ENCODE results near the gene HTT. TPM values are rescaled to one million over a fixed set of nuclear protein-coding genes. Genes with fewer than 3 reads are reported as not detected.
"Not testable (repeated sequence)": the region's sequence is repeated elsewhere in the genome, so short reads cannot be mapped to it uniquely, and the experiment has no call there.

The HTT gene
- total and polyA plus RNA-seq, 2 donors = 12.8 to 17.9 TPM

GRCh38 chr4:3160438-3160837 is 86.0 kb downstream of the HTT start:
- Histone ChIP-seq H3K4me1 (ENCODE audit: control insufficient read depth in 2 of 2, insufficient read depth in 2 of 2, low read length in 2 of 2) (peaks cover 0 to 2% of the 10 kb centered on the region in 2 donors), H3K4me3 (ENCODE audit: low read length in 2 of 2) (no peak overlapping the region), H3K27me3 (ENCODE audit: control insufficient read depth in 2 of 2, insufficient read depth in 1 of 2, low read length in 1 of 2) (no peaks in the 10 kb centered on the region), H3K36me3 (ENCODE audit: control insufficient read depth in 2 of 2, insufficient read depth in 2 of 2, low read length in 1 of 2) (peaks cover 14 to 33% of the 10 kb centered on the region in 2 donors), H3K27ac (ENCODE audit: low read depth in 1 of 2, low read length in 1 of 2) (no peak overlapping the region), H3K9me3 (ENCODE audit: control insufficient read depth in 2 of 2, insufficient read depth in 1 of 2, low read length in 1 of 2) (no peaks in the 10 kb centered on the region)
- 95% methylated on average over 7 of the region's 7 CpGs for WGBS
- DNase-seq (ENCODE audit: low read depth in 6 of 9, low spot score in 9 of 9) = no peak

- H3K27ac ChIP-seq (ENCODE audit: low read depth in 1 of 2, low read length in 1 of 2); H3K4me1 ChIP-seq (ENCODE audit: control insufficient read depth in 2 of 2, insufficient read depth in 2 of 2, low read length in 2 of 2); H3K9me3 ChIP-seq (ENCODE audit: control insufficient read depth in 2 of 2, insufficient read depth in 1 of 2, low read length in 1 of 2); DNase-seq (ENCODE audit: low read depth in 6 of 9, low spot score in 9 of 9); H3K27me3 ChIP-seq (ENCODE audit: control insufficient read depth in 2 of 2, insufficient read depth in 1 of 2, low read length in 1 of 2); H3K4me3 ChIP-seq (ENCODE audit: low read length in 2 of 2): not testable (repeated sequence)
- H3K36me3 ChIP-seq (ENCODE audit: control insufficient read depth in 2 of 2, insufficient read depth in 2 of 2, low read length in 1 of 2) = peaks cover 15 to 30% of the 10 kb centered on the region in 2 donors
- 98% methylated on average over 4 of the region's 4 CpGs for WGBS
Observed at GRCh38 chr4:3161044-3161443, 86.6 kb downstream of the HTT start.

DNA sequence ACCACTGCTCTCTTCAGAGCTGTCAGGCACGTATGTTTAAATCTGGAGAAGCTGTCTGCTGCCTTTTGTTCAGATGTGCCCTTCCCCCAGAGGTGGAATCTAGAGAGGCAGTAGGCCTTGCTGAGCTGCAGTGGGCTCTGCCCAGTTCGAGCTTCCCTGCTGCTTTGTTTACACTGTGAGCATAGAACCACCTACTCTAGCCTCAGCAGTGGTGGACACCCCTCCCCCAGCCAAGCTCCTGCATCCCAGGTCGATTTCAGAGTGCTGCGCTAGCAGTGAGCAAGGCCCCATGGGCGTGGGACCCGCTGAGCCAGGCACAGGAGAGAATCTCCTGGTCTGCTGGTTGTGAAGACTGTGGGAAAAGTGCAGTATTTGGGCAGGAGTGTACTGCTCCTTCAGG is 92.0 kb downstream of the HTT start:
- H3K4me3 ChIP-seq (ENCODE audit: low read length in 2 of 2); H3K36me3 ChIP-seq (ENCODE audit: control insufficient read depth in 2 of 2, insufficient read depth in 2 of 2, low read length in 1 of 2); H3K9me3 ChIP-seq (ENCODE audit: control insufficient read depth in 2 of 2, insufficient read depth in 1 of 2, low read length in 1 of 2); H3K27me3 ChIP-seq (ENCODE audit: control insufficient read depth in 2 of 2, insufficient read depth in 1 of 2, low read length in 1 of 2); DNase-seq (ENCODE audit: low read depth in 6 of 9, low spot score in 9 of 9); H3K4me1 ChIP-seq (ENCODE audit: control insufficient read depth in 2 of 2, insufficient read depth in 2 of 2, low read length in 2 of 2): not testable (repeated sequence)
- WGBS = 90% methylated on average over 6 of the region's 6 CpGs
- peak overlapping the region in 1 of 2 donors; percentile 31 for H3K27ac ChIP-seq (ENCODE audit: low read depth in 1 of 2, low read length in 1 of 2)

DNA sequence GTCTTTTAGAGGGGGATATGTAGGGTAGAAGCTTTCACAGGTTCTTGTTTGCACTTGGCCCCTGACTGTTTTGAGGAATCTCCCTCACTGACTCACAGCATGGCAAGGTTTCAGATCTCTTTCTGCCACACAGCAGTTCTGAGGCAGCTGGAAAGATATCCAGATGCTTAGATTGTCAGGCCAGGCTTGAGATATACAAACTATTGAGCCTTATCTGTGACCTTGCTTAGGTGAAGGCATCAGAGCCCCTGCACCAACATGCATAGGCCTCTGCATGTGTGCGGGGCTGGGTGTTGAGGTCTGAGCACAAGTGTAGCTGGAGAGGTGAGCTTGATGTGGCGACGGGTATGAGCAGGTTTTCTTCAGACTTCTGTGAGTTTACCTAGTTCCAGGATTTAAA is 93.5 kb downstream of the HTT start:
- H3K27ac ChIP-seq (ENCODE audit: low read depth in 1 of 2, low read length in 1 of 2) = peak overlapping the region in 1 of 2 donors; percentile 27
- H3K4me3 ChIP-seq (ENCODE audit: low read length in 2 of 2) = no peak overlapping the region
- H3K4me1 ChIP-seq (ENCODE audit: control insufficient read depth in 2 of 2, insufficient read depth in 2 of 2, low read length in 2 of 2) = no peaks in the 10 kb centered on the region
- WGBS = 69% methylated on average over 3 of the region's 3 CpGs
- H3K9me3 ChIP-seq (ENCODE audit: control insufficient read depth in 2 of 2, insufficient read depth in 1 of 2, low read length in 1 of 2) = peaks cover 0 to 3% of the 10 kb centered on the region in 2 donors
- H3K36me3 ChIP-seq (ENCODE audit: control insufficient read depth in 2 of 2, insufficient read depth in 2 of 2, low read length in 1 of 2) = peaks cover 10 to 17% of the 10 kb centered on the region in 2 donors
- H3K27me3 ChIP-seq (ENCODE audit: control insufficient read depth in 2 of 2, insufficient read depth in 1 of 2, low read length in 1 of 2) = no peaks in the 10 kb centered on the region
- DNase-seq (ENCODE audit: low read depth in 6 of 9, low spot score in 9 of 9) = peak in 5 of 9 donors; percentile 3 to 37 (median 8)

DNA sequence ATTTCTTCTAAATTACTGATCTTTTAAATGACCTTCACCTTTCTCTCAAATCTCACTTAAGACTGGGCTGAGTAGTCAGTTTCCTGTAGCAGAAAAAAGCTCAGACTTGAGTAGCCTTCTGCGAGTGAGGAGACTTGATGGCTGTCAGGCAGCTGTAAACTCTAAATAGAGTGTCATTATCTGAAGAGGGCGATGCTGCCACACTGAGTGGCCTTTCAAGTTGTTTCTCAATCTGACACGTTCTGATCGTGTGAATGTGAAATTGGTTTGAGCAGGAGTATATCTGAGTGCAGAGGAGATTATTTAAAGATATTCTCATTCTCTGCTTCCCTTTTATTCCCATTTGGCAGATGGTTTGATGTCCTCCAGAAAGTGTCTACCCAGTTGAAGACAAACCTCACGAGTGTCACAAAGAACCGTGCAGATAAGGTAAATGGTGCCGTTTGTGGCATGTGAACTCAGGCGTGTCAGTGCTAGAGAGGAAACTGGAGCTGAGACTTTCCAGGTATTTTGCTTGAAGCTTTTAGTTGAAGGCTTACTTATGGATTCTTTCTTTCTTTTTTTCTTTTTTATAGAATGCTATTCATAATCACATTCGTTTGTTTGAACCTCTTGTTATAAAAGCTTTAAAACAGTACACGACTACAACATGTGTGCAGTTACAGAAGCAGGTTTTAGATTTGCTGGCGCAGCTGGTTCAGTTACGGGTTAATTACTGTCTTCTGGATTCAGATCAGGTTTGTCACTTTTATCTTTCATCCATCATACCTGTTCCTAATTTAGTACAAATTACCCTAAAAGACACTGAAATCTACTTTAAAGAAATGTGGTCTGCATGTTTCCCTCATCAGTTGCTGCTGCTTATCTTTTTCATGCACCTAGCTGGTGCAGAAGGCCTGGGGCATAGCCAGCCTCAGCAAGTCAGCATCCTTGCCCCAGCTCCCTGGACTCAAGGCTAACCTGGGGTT is 100.2 kb downstream of the HTT start:
- no peak overlapping the region for H3K4me3 ChIP-seq (ENCODE audit: low read length in 2 of 2)
- H3K9me3 ChIP-seq (ENCODE audit: control insufficient read depth in 2 of 2, insufficient read depth in 1 of 2, low read length in 1 of 2) = no peaks in the 10 kb centered on the region
- no peak for DNase-seq (ENCODE audit: low read depth in 6 of 9, low spot score in 9 of 9)
- 95% methylated on average over 12 of the region's 12 CpGs for WGBS
- H3K27me3 ChIP-seq (ENCODE audit: control insufficient read depth in 2 of 2, insufficient read depth in 1 of 2, low read length in 1 of 2) = no peaks in the 10 kb centered on the region
- H3K4me1 ChIP-seq (ENCODE audit: control insufficient read depth in 2 of 2, insufficient read depth in 2 of 2, low read length in 2 of 2) = no peaks in the 10 kb centered on the region
- H3K36me3 ChIP-seq (ENCODE audit: control insufficient read depth in 2 of 2, insufficient read depth in 2 of 2, low read length in 1 of 2) = peaks cover 45 to 55% of the 10 kb centered on the region in 2 donors
- no peak overlapping the region for H3K27ac ChIP-seq (ENCODE audit: low read depth in 1 of 2, low read length in 1 of 2)

GRCh38 chr4:3176367-3177229 is 102.1 kb downstream of the HTT start:
- Histone ChIP-seq H3K4me3 (ENCODE audit: low read length in 2 of 2) (no peak overlapping the region), H3K4me1 (ENCODE audit: control insufficient read depth in 2 of 2, insufficient read depth in 2 of 2, low read length in 2 of 2) (no peaks in the 10 kb centered on the region), H3K9me3 (ENCODE audit: control insufficient read depth in 2 of 2, insufficient read depth in 1 of 2, low read length in 1 of 2) (no peaks in the 10 kb centered on the region), H3K36me3 (ENCODE audit: control insufficient read depth in 2 of 2, insufficient read depth in 2 of 2, low read length in 1 of 2) (peaks cover 51 to 62% of the 10 kb centered on the region in 2 donors), H3K27ac (ENCODE audit: low read depth in 1 of 2, low read length in 1 of 2) (no peak overlapping the region), H3K27me3 (ENCODE audit: control insufficient read depth in 2 of 2, insufficient read depth in 1 of 2, low read length in 1 of 2) (no peaks in the 10 kb centered on the region)
- no peak for DNase-seq (ENCODE audit: low read depth in 6 of 9, low spot score in 9 of 9)
- WGBS = 96% methylated on average over 11 of the region's 11 CpGs

- Histone ChIP-seq H3K27ac (ENCODE audit: low read depth in 1 of 2, low read length in 1 of 2) (no peak overlapping the region), H3K27me3 (ENCODE audit: control insufficient read depth in 2 of 2, insufficient read depth in 1 of 2, low read length in 1 of 2) (no peaks in the 10 kb centered on the region), H3K9me3 (ENCODE audit: control insufficient read depth in 2 of 2, insufficient read depth in 1 of 2, low read length in 1 of 2) (no peaks in the 10 kb centered on the region), H3K4me3 (ENCODE audit: low read length in 2 of 2) (no peak overlapping the region), H3K4me1 (ENCODE audit: control insufficient read depth in 2 of 2, insufficient read depth in 2 of 2, low read length in 2 of 2) (no peaks in the 10 kb centered on the region), H3K36me3 (ENCODE audit: control insufficient read depth in 2 of 2, insufficient read depth in 2 of 2, low read length in 1 of 2) (peaks cover 56 to 66% of the 10 kb centered on the region in 2 donors)
- no peak for DNase-seq (ENCODE audit: low read depth in 6 of 9, low spot score in 9 of 9)
Observed at GRCh38 chr4:3177426-3177825, 102.9 kb downstream of the HTT start.

DNA sequence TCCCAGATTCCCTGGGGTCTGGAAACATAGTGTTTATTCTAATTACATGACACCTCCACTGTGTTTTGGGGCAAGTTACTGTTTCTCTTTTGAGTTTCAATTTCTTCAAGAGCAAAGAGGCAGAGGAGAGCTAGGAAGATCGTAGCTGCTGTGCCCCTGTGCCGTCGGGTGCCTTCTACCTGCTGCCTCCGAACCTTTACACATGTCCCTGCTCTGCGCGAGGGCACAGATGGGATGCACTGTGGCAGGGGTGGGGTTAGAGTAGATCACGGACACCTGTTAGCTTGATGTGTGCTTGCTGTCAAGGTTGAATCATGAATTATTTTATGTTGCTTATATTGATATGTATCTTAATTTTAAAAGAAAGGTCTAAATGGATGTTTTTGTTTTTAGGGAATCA is 103.4 kb downstream of the HTT start:
- WGBS = 97% methylated on average over 7 of the region's 7 CpGs
- DNase-seq (ENCODE audit: low read depth in 6 of 9, low spot score in 9 of 9) = no peak
- peaks cover 56 to 66% of the 10 kb centered on the region in 2 donors for H3K36me3 ChIP-seq (ENCODE audit: control insufficient read depth in 2 of 2, insufficient read depth in 2 of 2, low read length in 1 of 2)

DNA sequence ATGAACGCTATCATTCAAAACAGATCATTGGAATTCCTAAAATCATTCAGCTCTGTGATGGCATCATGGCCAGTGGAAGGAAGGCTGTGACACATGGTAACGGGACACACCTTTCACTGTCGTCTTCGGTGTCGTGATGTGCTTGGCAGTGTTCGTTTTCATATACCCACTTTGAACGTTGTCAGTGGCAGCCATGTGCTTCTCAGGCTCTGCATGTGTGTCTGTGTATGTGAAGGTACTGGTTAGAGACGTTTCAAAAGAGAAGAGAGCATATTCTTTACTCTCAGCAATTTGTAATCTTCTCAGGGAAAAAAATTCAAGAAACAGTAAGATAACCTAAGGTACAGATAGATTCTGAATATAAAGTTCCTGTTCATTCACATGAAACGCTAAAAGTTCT is 103.9 kb downstream of the HTT start:
- Histone ChIP-seq H3K27ac (ENCODE audit: low read depth in 1 of 2, low read length in 1 of 2) (no peak overlapping the region), H3K36me3 (ENCODE audit: control insufficient read depth in 2 of 2, insufficient read depth in 2 of 2, low read length in 1 of 2) (peaks cover 56 to 65% of the 10 kb centered on the region in 2 donors), H3K4me1 (ENCODE audit: control insufficient read depth in 2 of 2, insufficient read depth in 2 of 2, low read length in 2 of 2) (no peaks in the 10 kb centered on the region), H3K9me3 (ENCODE audit: control insufficient read depth in 2 of 2, insufficient read depth in 1 of 2, low read length in 1 of 2) (no peaks in the 10 kb centered on the region), H3K4me3 (ENCODE audit: low read length in 2 of 2) (no peak overlapping the region), H3K27me3 (ENCODE audit: control insufficient read depth in 2 of 2, insufficient read depth in 1 of 2, low read length in 1 of 2) (no peaks in the 10 kb centered on the region)
- 97% methylated on average over 9 of the region's 9 CpGs for WGBS
- no peak for DNase-seq (ENCODE audit: low read depth in 6 of 9, low spot score in 9 of 9)

More for the DNA sequence above, 103.4 kb downstream of the HTT start:
- Histone ChIP-seq H3K27ac (ENCODE audit: low read depth in 1 of 2, low read length in 1 of 2) (no peak overlapping the region), H3K9me3 (ENCODE audit: control insufficient read depth in 2 of 2, insufficient read depth in 1 of 2, low read length in 1 of 2) (no peaks in the 10 kb centered on the region), H3K4me3 (ENCODE audit: low read length in 2 of 2) (no peak overlapping the region), H3K4me1 (ENCODE audit: control insufficient read depth in 2 of 2, insufficient read depth in 2 of 2, low read length in 2 of 2) (no peaks in the 10 kb centered on the region), H3K27me3 (ENCODE audit: control insufficient read depth in 2 of 2, insufficient read depth in 1 of 2, low read length in 1 of 2) (no peaks in the 10 kb centered on the region)

All from thymus (tissue), 11 donors.